ENCODE results near the gene RDH8. TPM values are rescaled to one million over a fixed set of nuclear protein-coding genes. Genes with fewer than 3 reads are reported as not detected.

The RDH8 gene
- total RNA-seq, 1 experiment from 2014 or later: not detected

GRCh38 chr19:9967326-9967725 is 46.0 kb upstream of the RDH8 start:
- no peak for TF ChIP-seq EZH2 (IDR thresholded peaks at IDR 0.05; ENCODE audit: borderline replicate concordance, low read depth, low read length, poor library complexity, severe bottlenecking)
- no peak for TF ChIP-seq CTCF (conservative IDR thresholded peaks at IDR 0.05; ENCODE audit: low read depth, low read length)
- intact Hi-C loops (cut with micrococcal nuclease; ENCODE audit: unreplicated experiment): no loop called here
- CTCF ChIA-PET: no interaction called here
- H3K4me3 ChIP-seq (ENCODE audit: low read depth, low read length, poor library complexity, severe bottlenecking): no peak overlapping the region
- POLR2A ChIA-PET (ENCODE audit: low non-redundant PET): interaction anchor here (0.6 kb wide), 1 partner anchor 77 kb away, joined by 3 read pairs; no protein-coding TSS in a partner anchor
- H3K4me1 ChIP-seq (ENCODE audit: insufficient read depth, low read length, poor library complexity, severe bottlenecking): no peaks in the 10 kb centered on the region
- H3K27ac ChIP-seq (ENCODE audit: low read depth, low read length, poor library complexity, severe bottlenecking): no peak overlapping the region
- no peak for DNase-seq (ENCODE audit: low spot score)
- no peaks in the 10 kb centered on the region for H3K36me3 ChIP-seq (ENCODE audit: insufficient read depth, low read length, poor library complexity, severe bottlenecking)
- H3K27me3 ChIP-seq (replicated peaks; ENCODE audit: insufficient read depth, low read depth, low read length, poor library complexity): no peaks in the 10 kb centered on the region
- no TSS peak for BruUV-seq (replicated peaks)
- H3K9me3 ChIP-seq (ENCODE audit: low read depth, low read length, poor library complexity, severe bottlenecking): no peaks in the 10 kb centered on the region

- ChIA-PET POLR2A (ENCODE audit: low non-redundant PET) (no interaction called here), CTCF (no interaction called here)
- no peaks in the 10 kb centered on the region for H3K4me1 ChIP-seq (ENCODE audit: insufficient read depth, low read length, poor library complexity, severe bottlenecking)
- no peaks in the 10 kb centered on the region for H3K9me3 ChIP-seq (ENCODE audit: low read depth, low read length, poor library complexity, severe bottlenecking)
- intact Hi-C loops (cut with micrococcal nuclease; ENCODE audit: unreplicated experiment): no loop called here
- no peak overlapping the region for H3K27ac ChIP-seq (ENCODE audit: low read depth, low read length, poor library complexity, severe bottlenecking)
- no peaks in the 10 kb centered on the region for H3K27me3 ChIP-seq (replicated peaks; ENCODE audit: insufficient read depth, low read depth, low read length, poor library complexity)
- no peak overlapping the region for H3K4me3 ChIP-seq (ENCODE audit: low read depth, low read length, poor library complexity, severe bottlenecking)
- no peak for DNase-seq (ENCODE audit: low spot score)
- no TSS peak for BruUV-seq (replicated peaks)
- no peaks in the 10 kb centered on the region for H3K36me3 ChIP-seq (ENCODE audit: insufficient read depth, low read length, poor library complexity, severe bottlenecking)
- TF ChIP-seq CTCF (conservative IDR thresholded peaks at IDR 0.05; ENCODE audit: low read depth, low read length): no peak
- TF ChIP-seq EZH2 (IDR thresholded peaks at IDR 0.05; ENCODE audit: borderline replicate concordance, low read depth, low read length, poor library complexity, severe bottlenecking): no peak
Measured at GRCh38 chr19:9968820-9969687, 44.2 kb upstream of the RDH8 start.

GRCh38 chr19:9969688-9969975 is 43.7 kb upstream of the RDH8 start:
- no peak for DNase-seq (ENCODE audit: low spot score)
- CTCF ChIA-PET: no interaction called here
- BruUV-seq (replicated peaks): no TSS peak

More at GRCh38 chr19:9969688-9969975, 43.7 kb upstream of the RDH8 start:
- Histone ChIP-seq H3K4me3 (ENCODE audit: low read depth, low read length, poor library complexity, severe bottlenecking) (no peak overlapping the region), H3K9me3 (ENCODE audit: low read depth, low read length, poor library complexity, severe bottlenecking) (no peaks in the 10 kb centered on the region), H3K4me1 (ENCODE audit: insufficient read depth, low read length, poor library complexity, severe bottlenecking) (no peaks in the 10 kb centered on the region), H3K27ac (ENCODE audit: low read depth, low read length, poor library complexity, severe bottlenecking) (no peak overlapping the region), H3K27me3 (replicated peaks; ENCODE audit: insufficient read depth, low read depth, low read length, poor library complexity) (no peaks in the 10 kb centered on the region), H3K36me3 (ENCODE audit: insufficient read depth, low read length, poor library complexity, severe bottlenecking) (no peaks in the 10 kb centered on the region)
- TF ChIP-seq EZH2 (IDR thresholded peaks at IDR 0.05; ENCODE audit: borderline replicate concordance, low read depth, low read length, poor library complexity, severe bottlenecking) (no peak), CTCF (conservative IDR thresholded peaks at IDR 0.05; ENCODE audit: low read depth, low read length) (no peak)
- intact Hi-C loops (cut with micrococcal nuclease; ENCODE audit: unreplicated experiment): no loop called here
- POLR2A ChIA-PET (ENCODE audit: low non-redundant PET): no interaction called here
